ENCODE results near the gene RARS1. TPM values are rescaled to one million over a fixed set of nuclear protein-coding genes. Genes with fewer than 3 reads are reported as not detected.

RARS1 gene
- total RNA-seq, 4 donors from 2014 or later: 52.2 to 92.2 (median 68.3) TPM

GRCh38 chr5:168513861-168514428 lies 27.7 kb downstream of the RARS1 start:
- 100% methylated on average over 2 of the region's 2 CpGs for WGBS, 2 donors
- no peak overlapping the region for H3K4me3 ChIP-seq (ENCODE audit: low read depth, poor library complexity, severe bottlenecking)
- intact Hi-C loops (cut with DNase I; ENCODE audit: low total_unique reads): no loop called here

GRCh38 chr5:168525856-168526255 lies 39.6 kb downstream of the RARS1 start:
- TF ChIP-seq CTCF (IDR thresholded peaks at IDR 0.05) (no peak), POLR2A (IDR thresholded peaks at IDR 0.05) (no peak)
- DNase-seq (ENCODE audit: low spot score in 2 of 2): no peak
- intact Hi-C loops (cut with DNase I; ENCODE audit: low total_unique reads): no loop called here
- WGBS, 2 donors: 72% methylated on average over 2 of the region's 2 CpGs
- H3K4me3 ChIP-seq (ENCODE audit: low read depth, poor library complexity, severe bottlenecking): no peak overlapping the region

More at GRCh38 chr5:168513861-168514428, 27.7 kb downstream of the RARS1 start:
- no peak for DNase-seq (ENCODE audit: low spot score in 2 of 2)
- TF ChIP-seq CTCF (IDR thresholded peaks at IDR 0.05): no peak

- H3K4me3 ChIP-seq (ENCODE audit: low read depth, poor library complexity, severe bottlenecking): no peak overlapping the region
- WGBS, 2 donors: 80 to 83% methylated on average over 4 of the region's 4 CpGs
- no peak for DNase-seq (ENCODE audit: low spot score in 2 of 2)
- intact Hi-C loops (cut with DNase I; ENCODE audit: low total_unique reads): no loop called here
- TF ChIP-seq POLR2A (IDR thresholded peaks at IDR 0.05) (no peak), CTCF (IDR thresholded peaks at IDR 0.05) (no peak)
These were observed 41.6 kb downstream of the RARS1 start for GRCh38 chr5:168527756-168528295.

- no peak within 1 kb of the TSS for H3K4me3 ChIP-seq (ENCODE audit: low read depth, poor library complexity, severe bottlenecking)
- 18 to 27% methylated on average over 19 to 32 of the region's 38 CpGs for WGBS, 2 donors
- DNase-seq (ENCODE audit: low spot score in 2 of 2): no peak
- intact Hi-C loops (cut with DNase I; ENCODE audit: low total_unique reads): no loop called here
- TF ChIP-seq CTCF (IDR thresholded peaks at IDR 0.05): no peak
- no peak for TF ChIP-seq POLR2A (IDR thresholded peaks at IDR 0.05)
These were observed 42.5 kb downstream of the RARS1 start, which contains the start of gene FBLL1 for GRCh38 chr5:168528521-168529373. FBLL1 (plus strand) TSS chr5:168529305; CDS start chr5:168529505, 200 bp downstream.

- intact Hi-C loops (cut with DNase I; ENCODE audit: low total_unique reads): no loop called here
- no peak overlapping the region for H3K4me3 ChIP-seq (ENCODE audit: low read depth, poor library complexity, severe bottlenecking)
- TF ChIP-seq POLR2A (IDR thresholded peaks at IDR 0.05) (no peak), CTCF (IDR thresholded peaks at IDR 0.05) (no peak)
- WGBS, 2 donors: 24 to 47% methylated on average over 39 to 52 of the region's 125 CpGs
- DNase-seq (ENCODE audit: low spot score in 2 of 2): no peak
These were observed 43.3 kb downstream of the RARS1 start for GRCh38 chr5:168529374-168530234.
